DMS114 treated with DMSO at 0.1 percent for 48 hours (cell line): ENCODE data around the gene LILRA6.
A peak's percentile ranks its signal among the peaks of the same experiment; 100 is the strongest.
"Not testable (repeated sequence)": the region's sequence is repeated elsewhere in the genome, so short reads cannot be mapped to it uniquely, and the experiment has no call there.

ENCODE experiments used
- DNase-seq: peaks from one replicate; lab custom pipeline; 2025; ENCODE audit not compliant: unreplicated experiment; lab: John Stamatoyannopoulos, UW

Gene LILRA6

DNA sequence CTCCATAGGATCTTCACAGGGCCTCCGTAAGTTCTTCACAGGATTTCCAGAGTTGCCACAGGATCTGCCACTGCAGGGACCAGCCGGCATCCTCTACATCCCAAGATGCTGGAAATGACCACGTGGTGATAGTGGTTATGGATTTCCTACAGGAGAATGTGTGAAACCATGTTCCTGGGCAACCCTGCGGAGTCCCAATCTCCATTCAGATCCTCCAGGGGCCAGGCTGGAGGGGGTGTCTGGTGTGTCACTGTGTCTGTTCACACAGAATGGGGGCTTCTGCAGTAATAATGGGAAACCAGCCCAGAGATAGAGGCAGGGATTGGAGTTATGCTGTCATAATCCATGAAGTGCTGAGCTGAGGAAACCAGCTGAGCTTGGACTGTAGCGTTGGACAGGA is 8.6 kb downstream of the LILRA6 start:
- DNase-seq: no peak

- DNase-seq: peak; percentile 32
These were observed 11.3 kb downstream of the LILRA6 start for GRCh38 chr19:54231077-54231931.

DNA sequence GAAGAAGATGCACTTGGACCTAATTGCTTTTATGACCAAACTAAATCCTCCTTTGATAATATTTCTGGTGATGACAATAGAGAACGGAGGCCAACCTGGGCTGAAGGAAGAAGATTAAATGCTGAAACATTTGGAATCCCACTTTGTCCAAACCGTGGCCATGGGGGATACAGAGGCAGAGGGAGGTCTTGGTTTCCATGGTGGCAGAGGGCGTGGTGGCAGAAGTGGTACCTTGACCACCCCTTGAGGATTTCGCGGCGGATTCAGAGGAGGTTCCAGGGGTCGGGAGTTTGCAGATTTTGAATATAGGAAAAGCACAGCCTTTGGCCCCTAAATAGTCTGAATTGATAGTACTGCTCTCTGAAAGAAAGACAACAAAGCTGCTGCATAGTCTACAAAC is 12.6 kb downstream of the LILRA6 start:
- DNase-seq: no peak

DNA sequence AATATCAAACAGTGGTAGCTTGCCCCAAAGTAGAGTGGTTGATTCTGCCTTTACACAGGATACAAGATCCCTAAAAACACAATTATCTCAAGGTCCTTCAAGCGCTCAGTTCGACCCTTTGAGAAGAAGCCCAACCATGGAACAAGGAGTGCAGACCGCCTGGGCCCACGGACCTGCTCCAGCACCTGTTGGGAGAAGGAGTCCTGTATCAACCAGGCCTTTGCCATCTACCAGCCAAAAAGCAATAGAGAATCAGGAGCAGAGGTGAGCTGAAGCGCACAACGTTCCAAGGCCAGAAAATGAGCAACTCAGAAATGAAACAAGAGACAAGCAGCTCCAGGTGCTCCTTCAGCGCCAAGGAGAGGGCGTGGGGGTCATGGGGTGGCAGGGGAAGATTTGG is 13.4 kb downstream of the LILRA6 start:
- no peak for DNase-seq

DNA sequence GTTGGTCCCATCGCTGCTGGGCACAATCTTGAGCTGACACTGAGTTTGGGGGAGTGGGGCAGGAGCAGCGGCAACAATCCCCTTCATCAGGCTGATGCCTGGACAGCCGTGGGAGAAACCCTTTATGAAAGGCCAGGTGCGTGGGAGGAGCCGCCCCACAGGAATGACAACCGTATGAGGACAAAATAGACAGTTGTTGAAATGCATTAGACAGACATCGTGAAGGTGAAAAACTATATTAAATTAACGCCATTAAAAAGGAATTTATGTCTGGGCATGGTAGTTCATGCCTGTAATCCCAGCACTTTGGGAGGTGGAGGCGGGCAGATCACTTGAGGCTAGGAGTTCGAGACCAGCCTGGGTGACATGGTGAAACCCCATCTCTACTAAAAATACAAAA is 18.0 kb downstream of the LILRA6 start:
- DNase-seq: not testable (repeated sequence)

GRCh38 chr19:54223937-54224281 is 18.7 kb downstream of the LILRA6 start:
- DNase-seq: not testable (repeated sequence)

DNA sequence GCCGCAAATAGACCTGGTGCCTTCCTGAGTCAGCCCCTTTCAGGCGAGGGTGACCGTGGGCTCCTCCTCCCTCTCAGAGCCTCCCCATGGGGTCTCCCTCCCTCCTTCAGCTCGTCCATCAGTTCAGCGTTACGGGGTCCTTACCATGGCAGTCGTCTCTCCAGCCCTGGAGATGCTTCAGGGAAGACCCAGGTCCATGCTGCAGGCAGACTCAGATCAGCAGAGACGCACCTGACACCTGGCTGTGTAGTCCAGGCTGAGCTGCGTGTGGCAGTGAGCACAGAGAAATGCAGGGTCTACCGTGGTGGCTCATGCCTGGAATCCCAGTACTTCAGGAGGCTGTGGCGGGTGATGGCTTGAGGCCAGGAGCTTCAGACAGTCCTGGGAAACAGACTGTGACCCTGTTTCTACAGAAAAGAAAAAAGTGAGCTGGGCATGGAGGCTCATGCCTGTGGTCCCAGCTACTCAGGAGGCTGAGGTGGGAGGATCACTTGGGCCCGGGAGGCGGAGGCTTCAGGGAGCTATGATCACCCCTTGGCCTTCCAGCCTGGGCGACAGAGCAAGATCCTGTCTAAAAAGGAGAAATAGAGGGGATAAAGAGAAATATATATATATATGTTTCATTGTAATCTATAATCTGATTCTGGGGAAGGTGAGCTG is 19.2 kb downstream of the LILRA6 start:
- DNase-seq: not testable (repeated sequence)

DNA sequence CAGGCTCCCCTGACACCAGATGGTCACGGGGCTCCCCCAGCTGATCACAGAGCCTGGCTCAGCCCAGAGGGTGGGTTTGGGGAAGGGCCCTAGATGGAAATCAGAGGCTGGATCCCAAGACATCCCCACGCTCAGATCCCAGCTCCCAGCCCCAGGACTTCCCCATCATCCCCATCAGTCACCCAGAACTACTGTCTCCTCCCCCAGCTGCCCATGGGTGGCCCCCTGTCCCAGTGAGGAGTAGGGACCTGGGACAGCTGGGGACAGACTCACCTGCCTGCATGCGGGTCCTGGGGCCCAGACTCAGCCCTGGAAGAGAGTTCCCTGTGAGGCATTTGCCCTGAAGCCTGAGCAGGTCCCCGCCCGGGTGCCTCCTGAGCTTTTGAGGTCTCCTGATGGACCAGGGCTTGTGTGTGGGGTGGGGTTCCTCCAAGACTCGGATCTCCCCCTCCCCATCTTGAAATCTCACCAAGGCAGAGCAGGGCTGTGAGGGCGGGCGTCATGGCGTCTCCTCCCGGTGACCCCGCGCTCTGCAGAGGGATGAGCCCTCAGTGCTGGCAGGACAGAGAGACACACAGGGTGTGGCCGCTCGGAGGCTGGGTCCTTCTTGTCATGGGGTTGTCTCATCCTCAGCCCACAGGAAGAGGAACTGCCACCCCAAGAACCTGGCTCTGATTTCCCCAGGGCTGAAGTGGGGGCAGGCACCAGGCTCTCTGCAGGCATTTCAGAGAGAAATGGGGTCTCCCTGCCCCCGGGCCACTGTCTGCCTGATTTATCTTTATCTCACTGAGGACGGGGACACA is 19.9 kb downstream of the LILRA6 start, which contains the start of gene LILRB3:
TSS of gene LILRB3 (minus strand) at position 534 of the 803 bp plus-strand sequence. CDS start at position 503, 31 bp downstream.
- not testable (repeated sequence) for DNase-seq

DNA sequence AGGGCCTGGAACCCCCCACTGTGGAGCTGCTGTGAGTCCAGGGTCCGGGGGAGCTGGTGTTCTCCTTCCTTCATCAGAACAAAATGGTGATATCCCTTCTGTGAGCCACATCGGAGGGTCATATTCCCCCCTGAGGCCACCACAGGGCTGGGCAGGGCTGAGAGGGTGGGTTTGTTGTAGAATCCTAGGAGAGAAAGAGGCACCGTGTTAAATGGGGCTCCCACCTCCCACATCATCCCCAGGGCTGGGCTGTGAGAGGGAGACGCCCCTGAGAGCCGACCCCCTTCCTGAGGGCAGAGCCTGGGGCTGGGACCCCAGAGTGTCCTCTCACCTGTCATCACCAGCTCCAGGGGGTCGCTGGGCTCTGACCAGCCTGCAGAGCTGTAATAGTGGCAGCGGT is 20.6 kb downstream of the LILRA6 start:
- DNase-seq: not testable (repeated sequence)

- DNase-seq: not testable (repeated sequence)
These were observed 22.9 kb downstream of the LILRA6 start for GRCh38 chr19:54219702-54220101.

DNA sequence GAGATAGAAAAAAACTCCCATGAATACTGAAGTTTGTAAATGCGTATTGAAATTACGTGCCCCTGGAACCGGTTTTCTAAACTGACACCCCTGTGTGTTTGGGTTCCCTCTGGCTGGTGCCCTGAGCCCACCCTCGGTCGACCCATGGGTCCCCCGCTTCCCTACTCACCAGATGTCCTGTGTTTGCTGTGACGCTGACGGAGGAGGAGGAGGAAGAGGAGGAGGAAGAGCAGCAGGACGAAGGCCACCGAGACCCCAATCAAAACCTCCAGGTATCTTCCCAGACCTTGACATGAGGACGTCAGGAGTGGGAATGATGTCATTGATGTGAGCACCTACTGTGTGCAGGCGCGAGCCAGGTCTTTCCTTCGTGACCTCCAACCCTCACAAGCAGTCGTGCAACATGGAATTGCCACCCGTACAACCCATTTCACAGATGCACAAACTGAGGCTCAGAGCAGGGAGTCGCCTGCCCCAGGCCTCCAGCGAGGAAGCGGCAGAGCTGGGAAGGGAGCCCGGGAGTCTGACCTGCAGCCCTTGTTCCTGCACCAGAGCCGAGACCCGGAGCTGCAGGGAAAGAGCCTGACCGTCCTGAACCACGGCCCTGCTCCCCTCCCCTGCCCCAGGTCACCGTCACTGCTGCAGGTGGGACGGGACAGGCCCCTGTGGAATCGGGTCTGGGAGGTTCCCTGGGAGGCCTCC is 23.5 kb downstream of the LILRA6 start:
- DNase-seq: no peak

DNA sequence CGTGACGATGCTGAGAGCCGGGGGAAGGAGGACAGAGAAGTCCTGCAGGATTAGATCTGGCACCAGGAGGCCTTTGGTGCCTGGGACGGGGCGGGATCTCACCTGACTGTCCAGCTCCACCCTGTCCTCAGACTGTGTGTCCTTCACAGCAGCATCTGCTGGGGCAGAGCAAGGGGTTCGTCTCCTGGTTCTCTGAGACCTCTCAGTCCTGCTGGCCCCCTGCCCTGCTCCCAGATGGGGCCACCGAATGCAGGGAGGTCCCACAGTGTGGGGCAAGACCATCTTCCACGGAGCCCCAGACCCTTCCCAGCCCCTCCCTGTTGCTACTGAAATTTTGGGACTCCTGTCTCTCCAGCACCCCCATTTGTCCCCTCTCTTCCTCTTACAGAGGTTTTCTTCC is 24.3 kb downstream of the LILRA6 start:
- DNase-seq: no peak

DNA sequence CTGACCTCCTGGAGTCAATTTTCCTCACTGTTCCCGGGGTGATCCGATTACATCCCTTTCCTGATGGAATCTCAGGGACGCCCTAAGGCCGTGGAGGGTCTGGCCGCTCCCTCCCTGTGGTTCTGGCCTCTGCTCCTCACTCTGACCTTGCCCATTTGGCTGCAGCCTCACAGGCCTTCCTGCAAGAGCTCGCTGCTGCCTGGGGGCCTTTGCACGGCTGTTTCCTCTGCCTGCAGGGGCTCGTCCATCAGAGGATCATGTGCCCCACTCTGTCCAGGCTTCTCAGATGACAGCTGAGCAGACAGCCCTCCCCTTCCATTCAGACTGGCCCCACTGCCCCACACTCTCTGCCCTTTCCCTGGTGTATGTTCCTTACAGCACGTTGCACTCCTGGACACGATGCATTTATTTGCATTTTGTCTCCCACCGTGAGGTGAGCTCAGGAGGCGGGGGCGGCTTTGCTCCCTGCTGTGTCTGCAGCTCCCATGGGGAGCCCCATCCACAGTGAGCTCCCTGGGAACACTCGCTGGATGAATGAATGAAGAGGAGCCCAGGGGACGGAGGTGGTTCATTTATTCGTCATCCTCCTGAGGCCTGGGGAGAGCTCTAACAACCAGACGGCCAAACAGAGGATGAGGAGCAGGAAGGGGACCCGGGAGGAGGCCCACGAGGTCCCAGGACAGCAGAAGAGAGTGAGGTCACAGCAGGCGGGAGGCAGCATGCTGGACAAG is 24.9 kb downstream of the LILRA6 start:
- not testable (repeated sequence) for DNase-seq

- DNase-seq: no peak
These were observed 25.7 kb downstream of the LILRA6 start for GRCh38 chr19:54216869-54217268.

DNA sequence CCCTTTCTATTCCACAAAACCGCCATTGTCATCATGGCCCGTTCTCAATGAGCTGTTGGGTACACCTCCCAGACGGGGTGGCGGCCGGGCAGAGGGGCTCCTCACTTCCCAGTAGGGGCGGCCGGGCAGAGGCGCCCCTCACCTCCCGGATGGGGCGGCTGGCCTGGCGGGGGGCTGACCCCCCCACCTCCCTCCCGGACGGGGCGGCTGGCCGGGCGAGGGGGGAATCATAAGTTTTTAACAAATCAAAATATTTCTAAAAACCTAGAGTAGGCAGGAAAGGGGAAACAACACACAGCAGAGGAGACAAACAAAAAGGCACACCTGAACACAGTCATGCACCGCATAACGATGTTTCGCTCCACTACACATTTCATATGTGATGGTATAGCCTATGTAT is 27.9 kb downstream of the LILRA6 start:
- DNase-seq: not testable (repeated sequence)

DNA sequence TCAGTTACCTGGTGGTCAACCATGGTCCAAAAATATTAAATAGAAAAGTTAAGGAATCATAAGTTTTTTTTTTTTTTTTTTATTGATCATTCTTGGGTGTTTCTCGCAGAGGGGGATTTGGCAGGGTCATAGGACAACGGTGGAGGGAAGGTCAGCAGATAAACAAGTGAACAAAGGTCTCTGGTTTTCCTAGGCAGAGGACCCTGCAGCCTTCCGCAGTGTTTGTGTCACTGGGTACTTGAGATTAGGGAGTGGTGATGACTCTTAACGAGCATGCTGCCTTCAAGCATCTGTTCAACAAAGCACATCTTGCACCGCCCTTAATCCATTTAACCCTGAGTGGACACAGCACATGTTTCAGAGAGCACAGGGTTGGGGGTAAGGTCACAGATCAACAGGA is 28.4 kb downstream of the LILRA6 start:
- DNase-seq: not testable (repeated sequence)

GRCh38 chr19:54211235-54211634 is 31.4 kb downstream of the LILRA6 start:
- no peak for DNase-seq

GRCh38 chr19:54209811-54210494 is 32.6 kb downstream of the LILRA6 start:
- DNase-seq: no peak

DNA sequence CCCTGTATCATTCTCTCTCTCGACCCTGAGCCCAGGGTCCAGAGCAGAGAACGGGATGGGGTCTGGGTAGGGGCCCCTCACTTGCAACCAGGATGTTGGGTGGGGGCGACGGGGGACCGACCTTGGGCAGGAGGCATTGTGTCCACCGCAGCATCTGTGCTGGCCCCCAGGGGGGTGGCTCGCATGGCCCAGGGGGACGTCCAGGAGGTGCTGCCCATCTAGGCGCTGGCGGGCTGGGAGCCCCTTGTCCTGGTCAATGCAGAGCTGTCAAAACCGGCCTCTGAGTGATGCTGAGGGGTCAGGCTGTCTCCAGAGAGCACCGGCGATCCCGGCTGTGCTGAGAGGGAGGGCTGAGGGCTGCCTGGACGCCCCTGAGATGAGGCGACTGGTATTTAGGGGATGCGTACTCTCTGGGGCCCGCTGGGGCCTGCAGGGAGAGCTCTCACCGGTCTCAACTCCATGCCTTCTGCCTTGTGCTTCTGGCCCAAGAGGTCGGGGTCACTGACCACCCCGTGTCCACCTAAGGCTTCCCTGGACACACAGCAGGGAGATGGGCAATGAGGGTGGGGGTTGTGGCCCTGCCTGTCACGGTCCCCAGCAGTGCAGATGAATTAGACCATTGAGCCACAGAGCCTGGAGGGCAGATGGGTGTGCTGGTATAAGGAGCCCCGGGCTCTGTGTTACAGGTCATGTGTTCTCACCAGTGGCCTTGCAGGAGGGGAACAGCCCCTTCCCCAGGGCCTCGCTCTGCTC is 33.4 kb downstream of the LILRA6 start:
- DNase-seq: no peak
